HG02763 (cell line): ENCODE measurements around the gene ANLN.
"Not testable (repeated sequence)": the region's sequence is repeated elsewhere in the genome, so short reads cannot be mapped to it uniquely, and the experiment has no call there.

Experiments
- ATAC-seq: cut with Tn5 transposase; IDR thresholded peaks from one replicate; pipeline ENCODE4 v1.9.1; 2021; ENCODE audit warnings: mild to moderate bottlenecking, moderate library complexity; ENCODE audit not compliant: unreplicated experiment

ANLN gene

GRCh38 chr7:36497176-36497575, 107.5 kb downstream of the ANLN start:
- ATAC-seq: not testable (repeated sequence)

GRCh38 chr7:36497775-36498174, 108.1 kb downstream of the ANLN start:
- no peak for ATAC-seq
